Measurements from ENCODE around the gene LYRM9.
"Not testable (repeated sequence)": the region's sequence is repeated elsewhere in the genome, so short reads cannot be mapped to it uniquely, and the experiment has no call there.

Gene LYRM9

DNA sequence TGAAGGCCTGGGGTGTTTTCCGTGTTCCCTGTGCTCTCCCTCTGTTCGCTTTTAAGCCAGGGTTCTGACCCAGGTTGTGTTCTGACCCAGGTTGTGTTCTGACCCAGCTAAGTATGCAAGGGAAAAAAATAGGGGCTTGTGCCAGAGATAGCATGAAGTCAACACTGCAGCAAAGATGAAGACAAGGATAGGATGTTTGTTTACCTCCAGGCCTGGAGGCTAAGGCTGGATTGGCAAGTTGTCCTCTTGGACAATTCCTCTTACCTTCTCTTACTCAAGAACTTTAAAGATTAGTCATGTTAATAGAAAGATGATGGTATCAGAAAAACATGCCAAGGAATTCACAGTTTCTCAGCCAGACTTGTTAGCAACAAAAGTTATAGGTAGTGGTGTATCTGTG, 19.4 kb downstream of the LYRM9 start:
- DNase-seq (ENCODE audit: low spot score): no peak

DNA sequence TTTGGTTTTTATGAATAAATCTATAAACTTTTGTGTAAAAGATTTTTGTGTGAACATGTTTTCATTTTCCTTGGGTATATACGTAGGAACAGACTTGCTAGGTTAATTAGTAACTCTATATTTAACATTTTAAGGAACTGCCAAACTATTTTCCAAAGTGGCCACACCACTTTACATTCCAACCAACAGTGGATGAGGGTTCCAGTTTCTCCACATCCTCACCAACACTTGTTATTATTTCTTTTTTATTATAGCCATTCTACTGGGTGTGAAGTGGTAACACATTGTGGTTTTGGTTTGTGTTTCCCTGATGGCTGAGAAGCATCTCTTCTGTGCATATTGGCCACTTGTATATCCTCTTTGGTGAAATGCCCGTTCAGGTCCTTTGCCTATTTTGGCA, 20.0 kb downstream of the LYRM9 start:
- DNase-seq (ENCODE audit: low spot score): no peak

DNA sequence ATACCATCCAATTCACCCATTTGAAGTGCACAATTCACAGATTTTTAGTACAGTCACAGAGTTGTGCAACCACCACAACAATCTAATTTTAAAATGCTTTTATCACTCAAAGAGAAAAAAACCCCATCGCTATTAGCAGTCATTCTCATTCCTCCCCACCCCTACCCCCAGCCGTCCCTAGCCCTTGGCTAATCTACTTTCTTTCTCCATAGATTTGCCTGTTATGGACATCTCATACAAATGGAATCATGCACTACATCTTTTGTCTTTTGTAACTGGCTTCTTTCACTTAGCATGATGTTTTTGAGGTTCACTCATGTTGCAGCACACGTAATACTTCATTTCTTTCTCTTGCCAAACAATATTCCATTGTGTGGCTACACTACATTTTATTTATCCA, 20.4 kb downstream of the LYRM9 start:
- no peak for DNase-seq (ENCODE audit: low spot score)

DNA sequence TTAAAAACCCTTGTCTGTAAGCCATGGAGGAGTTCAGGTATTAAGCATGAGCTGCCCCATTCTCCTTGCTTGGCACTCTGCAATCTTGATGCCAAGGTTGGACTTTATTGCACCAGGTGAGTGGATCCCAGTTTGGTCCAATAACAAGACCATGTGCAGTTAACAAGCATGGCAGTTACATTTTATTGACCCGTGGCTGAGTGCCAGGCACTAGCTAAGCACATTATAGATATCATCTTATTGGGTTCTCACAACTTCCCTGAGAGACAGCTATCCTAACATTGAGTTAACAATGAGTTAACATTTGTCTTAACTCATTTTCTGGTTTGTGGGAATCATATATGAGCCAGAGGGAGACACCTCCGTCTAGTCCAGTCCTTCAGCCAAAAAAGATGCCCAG, 21.8 kb downstream of the LYRM9 start:
- no peak for DNase-seq (ENCODE audit: low spot score)

DNA sequence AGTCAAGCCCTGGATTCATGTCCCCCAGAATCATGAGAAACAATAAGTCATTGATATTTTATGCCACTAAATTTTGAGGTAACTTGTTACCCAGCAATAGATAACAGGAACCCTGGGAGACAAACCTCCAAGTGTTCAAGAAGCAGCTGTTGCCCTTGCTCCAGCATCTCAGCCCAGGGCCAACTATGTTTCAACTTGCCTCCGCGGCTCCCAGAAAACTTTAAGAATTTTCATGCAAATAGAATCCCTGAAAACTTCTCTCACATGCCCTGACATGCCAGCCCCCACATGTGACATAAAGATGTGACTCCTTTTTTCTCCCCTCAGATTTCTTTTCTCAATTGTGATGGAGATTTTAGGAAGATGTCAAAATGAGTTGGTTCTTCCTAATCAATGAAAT, 22.8 kb downstream of the LYRM9 start:
- no peak for DNase-seq (ENCODE audit: low spot score)

DNA sequence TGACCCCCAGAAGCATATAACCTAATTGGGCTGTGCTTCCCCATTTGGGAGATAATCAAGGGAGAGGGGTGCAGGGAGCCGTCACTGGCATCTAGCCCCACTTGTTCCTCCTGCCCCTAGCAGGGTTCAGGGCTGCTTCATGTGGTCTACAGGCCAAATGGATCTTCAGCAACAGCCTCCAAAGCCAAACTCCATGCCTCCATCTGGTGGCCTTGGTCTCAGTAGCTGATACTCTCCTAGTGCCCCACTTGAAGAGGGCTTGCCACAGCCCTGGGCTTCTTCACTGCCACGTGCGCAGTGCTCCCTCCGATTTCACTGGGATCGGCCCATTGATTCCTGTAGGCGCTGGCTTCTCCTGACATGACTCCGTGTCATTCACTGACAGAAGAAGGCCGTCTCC, 24.6 kb downstream of the LYRM9 start:
- DNase-seq (ENCODE audit: low spot score): no peak

DNA sequence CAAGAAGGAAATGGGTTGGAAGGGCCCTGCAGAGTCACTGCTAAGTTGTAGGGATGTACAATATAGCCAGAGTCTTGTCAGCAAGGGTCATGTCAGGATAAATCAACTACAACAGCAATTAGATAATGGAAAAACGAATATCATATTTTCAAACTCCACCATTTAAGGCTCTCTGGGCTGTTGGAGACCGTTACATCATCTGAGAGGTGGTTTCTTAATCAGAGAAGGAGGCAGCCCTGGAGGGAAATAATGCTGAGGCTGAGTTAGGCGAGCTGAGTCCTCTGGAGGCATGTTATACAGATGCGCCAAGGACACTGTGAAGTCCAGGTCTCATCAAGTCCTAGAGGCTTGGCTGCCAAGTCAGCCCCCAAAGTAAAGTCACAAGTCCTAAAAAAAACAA, 30.3 kb downstream of the LYRM9 start:
- no peak for DNase-seq (ENCODE audit: low spot score)

DNA sequence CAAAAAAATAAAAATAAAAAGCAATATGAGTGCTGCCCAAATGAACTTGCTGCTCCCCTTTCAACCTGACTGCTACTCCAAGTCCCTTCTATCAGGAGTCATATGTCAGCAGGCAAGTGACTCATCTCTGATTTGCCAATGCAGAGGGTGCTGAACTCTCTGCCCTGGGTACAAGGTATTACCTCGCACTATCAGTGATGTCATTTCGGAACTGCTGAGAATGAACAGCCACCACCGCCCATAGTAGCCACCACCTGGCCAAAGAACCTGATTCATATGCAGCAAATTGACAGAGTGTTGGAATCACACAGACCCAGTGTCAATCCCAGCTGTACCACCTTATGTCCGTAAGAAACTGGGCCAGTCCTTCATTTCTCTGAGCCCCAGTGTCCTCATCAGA, 31.2 kb downstream of the LYRM9 start:
- DNase-seq (ENCODE audit: low spot score): no peak

DNA sequence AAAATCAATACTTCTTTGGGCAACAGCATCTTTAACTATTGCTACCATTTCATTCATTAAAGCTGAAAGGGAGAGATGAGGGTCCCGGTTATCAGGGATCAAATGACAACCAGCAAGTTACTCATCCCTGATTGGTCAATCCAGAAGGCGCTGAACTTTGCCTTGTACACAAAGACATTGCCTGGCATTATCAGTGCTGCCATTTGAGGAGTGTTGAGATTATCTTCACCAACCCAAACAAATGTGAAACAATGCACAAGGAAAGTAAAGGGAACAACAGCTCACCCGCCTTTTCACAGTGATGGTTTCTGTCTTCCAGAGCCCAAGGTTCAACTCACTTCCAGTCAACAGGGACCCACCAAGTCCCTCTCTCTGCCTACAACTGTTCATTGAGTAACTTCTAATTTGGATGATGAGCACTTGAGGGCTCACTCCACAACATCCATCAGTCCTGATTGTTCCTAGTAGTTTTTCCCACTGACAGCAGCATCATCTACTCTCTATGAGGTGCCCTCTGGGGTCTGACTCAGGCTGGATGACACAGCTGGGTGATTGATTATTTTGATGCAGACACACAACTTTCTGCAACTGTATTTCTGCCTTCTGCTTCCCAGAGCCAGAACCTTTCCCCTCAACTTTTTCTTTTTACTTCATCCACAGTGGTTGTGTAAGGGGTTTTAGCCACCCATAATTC, 32.0 kb downstream of the LYRM9 start:
- no peak for DNase-seq (ENCODE audit: low spot score)

DNA sequence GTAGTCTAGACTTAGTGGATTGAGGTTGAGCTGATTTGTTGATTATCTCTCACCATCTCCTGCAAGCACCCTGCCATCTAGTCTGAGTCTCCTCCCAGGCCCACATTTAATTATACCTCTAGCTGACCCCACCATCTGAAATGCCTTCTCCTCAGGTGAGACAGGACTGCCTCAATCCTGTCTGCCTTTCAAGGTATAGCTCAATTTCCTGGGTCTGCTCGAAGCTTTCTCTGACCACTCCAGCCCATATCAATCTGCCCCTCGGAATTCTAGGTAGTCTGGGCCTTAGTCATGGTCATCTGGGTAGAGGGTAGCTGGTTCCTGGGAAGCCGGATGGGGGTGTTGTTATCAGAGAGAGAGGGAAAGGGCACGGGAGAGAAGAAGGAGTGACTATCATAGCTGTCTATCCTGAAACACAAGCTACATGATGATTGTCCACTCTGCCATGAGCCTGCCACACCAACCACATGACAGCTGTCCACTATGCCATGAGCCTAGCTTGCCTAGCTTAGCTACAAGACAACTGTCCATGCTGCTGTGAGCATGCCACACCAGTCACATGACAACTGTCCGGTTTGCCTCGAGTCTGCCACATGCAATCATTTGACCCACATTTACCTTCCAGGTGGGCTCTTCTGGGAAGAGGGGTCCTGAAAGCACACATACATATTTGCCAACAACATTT, 34.4 kb downstream of the LYRM9 start:
- no peak for DNase-seq (ENCODE audit: low spot score)

DNA sequence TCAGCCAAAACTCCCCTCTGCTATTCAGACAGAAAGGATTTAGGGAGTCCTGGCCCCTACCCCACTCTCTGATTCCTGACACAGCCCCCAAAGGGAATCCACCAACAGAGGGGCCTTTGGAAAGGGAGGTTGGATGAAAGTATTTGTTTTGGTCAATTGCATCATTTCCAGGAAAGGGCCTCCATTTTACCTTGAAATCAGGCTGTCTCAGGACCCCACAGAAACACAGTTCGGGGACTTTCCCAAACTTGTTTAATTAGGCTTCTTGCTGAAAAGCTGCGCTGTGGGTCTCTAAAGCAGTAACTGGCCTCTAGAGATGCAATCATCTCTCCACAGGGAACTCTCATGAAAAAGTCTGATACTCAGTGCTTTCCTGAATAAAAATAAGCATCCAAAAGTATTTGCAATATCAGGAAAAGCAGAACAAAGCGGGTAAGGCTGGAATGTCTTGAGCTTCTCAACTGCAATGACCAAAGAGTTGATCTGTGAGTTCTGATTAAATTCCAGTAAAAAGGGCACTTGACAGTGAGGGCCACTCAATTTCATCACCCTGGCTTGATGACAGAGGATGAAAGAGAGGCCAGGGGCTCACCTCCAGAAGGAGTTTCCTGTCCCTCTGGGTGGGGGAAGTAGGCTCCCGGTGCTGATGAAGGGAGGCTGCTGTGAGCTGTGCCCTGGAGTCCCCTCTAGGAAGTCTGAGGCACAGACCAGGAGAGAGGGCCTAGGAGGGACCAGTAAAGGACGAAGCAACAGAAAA, 36.3 kb downstream of the LYRM9 start:
- no peak for DNase-seq (ENCODE audit: low spot score)

DNA sequence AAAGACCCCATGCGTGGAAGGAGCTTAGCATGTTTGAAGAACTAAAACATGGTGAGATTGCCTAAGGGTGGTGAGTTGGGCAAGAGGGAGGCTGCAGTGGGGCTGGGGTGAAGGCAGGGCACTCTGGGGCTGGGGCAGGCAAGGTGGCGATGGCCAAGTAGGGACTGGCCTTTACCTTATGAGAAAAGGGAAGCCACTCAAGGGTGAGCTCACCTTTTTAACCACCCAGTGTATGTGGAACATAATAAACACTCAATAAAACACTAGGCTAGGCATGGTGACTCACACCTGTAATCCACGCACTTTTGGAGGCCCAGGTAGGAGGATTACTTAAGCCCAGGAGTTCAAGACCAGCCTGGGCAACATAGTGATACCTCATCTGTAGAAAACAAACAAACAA, 37.7 kb downstream of the LYRM9 start:
- DNase-seq (ENCODE audit: low spot score): no peak

DNA sequence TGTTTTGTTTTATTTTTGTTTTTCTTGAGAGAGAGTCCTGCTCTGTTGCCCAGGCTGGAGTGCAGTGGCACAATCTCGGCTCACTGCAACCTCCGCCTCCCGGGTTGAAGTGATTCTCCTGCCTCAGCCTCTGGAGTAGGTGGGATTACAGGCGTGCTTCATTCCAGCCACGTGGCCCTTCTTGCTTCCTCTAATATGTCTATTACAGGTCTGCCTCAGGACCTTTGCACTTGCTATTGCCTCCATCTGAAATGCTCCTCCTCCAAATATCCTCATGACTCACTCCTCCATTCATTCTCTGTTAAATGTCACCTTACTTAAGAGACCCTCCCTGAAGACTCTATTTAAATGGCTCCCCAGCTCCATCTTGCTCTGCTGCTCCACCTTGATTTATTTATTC, 39.0 kb downstream of the LYRM9 start:
- DNase-seq (ENCODE audit: low spot score): no peak

DNA sequence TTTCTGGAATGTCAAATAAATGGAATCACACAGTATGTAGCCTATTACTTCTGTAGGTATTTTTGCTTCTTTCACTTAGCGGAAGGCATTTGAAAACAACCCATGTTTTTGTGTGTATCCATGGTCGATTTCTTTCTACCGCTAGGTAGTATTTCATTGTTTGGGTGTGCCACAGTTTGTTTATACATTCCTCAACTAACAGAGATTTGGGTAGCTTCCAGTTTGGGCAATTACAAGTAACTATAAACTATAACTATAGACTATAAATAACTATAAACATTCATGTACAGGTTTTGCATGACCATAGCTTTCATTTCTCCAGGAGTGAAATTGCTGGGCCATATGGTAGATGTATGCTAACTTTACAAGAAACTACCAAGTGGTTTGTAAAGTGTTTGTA, 40.1 kb downstream of the LYRM9 start:
- no peak for DNase-seq (ENCODE audit: low spot score)

DNA sequence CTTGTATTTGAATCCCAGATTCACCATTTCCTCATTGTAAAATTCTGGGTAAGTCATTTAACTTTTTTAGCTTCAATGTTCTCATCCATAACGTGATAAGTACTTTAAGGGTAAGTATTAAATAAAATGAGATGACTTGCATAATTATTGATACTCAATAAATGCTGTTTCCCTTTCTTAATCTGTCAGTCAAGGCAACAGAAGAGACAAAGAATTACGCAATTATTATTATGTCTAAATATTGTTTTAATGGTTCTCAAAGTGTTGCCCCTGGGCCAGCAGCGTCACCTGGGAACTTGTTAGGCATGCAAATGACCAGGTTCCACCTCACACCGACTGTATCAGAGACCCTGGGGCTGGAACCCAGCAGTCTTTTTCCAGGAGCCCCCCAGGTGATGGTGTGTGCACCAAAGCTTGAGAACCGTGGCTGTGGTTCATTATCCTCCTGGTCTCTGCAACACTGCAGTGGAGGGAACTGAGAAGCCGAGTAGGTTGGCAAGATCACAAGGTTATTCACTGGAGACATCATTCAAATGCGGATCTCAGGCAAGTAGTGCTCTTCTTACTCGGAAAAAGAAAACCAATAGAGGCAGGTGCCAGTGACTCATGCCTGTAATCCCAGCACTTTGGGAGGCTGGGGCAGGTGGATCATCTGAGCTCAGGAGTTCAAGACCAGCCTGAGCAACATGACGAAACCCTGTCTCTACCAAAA, 43.5 kb downstream of the LYRM9 start:
- no peak for DNase-seq (ENCODE audit: low spot score)

DNA sequence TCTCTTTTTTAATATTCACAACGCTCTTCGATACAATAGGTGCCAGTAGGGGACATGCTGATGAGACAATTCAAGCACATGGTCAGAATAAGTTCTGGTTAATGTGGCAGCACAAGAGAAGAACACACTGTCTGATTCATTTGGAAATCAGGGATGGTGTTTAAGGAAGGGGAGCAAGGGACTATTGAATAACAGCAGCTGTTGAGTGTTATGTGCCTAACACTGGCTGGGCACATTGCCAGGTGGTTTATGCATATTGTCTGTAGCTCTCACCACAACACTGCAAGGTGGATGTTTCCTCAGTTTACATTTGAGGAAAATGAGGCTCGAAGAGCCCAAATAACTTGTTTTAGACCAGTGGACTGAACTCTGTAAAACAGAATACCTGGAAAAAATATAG, 44.2 kb downstream of the LYRM9 start:
- DNase-seq (ENCODE audit: low spot score): no peak

DNA sequence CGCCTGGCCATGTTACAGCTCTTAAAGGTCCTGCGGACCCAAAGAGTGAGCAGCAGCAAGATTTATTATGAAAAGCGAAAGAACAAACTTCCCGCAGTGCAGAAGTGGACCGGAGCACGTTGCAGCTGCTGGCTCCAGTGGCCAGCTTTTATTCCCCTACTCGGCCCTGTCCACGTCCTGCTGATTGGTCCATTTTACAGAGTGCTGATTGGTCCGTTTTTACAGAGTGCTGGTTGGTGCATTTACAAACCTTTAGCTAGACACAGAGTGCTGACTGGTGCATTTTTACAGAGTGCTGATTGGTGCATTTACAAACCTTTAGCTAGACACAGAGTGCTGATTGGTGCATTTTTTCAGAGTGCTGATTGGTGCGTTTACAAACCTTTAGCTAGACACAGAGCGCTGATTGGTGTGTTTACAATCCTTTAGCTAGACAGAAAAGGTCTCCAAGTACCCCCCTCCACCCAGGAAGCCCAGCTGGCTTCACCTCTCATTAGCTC, 46.3 kb downstream of the LYRM9 start:
- not testable (repeated sequence) for DNase-seq (ENCODE audit: low spot score)

DNA sequence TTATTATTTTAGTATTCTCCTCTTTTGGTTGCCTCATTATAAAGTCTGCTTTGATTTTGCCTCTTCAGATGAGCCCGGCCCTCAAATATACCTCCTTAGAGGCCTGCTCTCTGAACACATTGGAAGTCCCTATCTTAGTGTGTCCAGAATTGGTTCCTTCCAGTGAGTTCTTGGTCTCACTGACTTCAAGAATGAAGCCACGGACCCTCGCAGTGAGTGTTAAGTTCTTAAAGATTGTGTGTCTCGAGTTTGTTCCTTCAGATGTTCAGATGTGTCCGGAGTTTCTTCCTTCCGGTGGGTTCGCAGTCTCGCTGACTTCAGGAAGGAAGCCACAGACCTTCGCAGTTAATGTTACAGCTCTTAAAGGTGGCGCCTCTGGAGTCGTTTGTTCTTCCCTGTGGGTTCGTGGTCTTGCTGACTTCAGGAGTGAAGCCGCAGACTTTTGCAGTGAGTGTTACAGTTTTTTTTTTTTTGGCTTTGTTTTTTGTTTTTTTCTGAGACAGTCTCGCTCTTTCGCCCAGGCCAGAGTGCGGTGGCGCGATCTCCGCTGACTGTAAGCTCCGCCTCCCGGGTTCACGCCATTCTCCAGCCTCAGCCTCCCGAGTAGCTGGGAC, 47.0 kb downstream of the LYRM9 start:
- no peak for DNase-seq (ENCODE audit: low spot score)

DNA sequence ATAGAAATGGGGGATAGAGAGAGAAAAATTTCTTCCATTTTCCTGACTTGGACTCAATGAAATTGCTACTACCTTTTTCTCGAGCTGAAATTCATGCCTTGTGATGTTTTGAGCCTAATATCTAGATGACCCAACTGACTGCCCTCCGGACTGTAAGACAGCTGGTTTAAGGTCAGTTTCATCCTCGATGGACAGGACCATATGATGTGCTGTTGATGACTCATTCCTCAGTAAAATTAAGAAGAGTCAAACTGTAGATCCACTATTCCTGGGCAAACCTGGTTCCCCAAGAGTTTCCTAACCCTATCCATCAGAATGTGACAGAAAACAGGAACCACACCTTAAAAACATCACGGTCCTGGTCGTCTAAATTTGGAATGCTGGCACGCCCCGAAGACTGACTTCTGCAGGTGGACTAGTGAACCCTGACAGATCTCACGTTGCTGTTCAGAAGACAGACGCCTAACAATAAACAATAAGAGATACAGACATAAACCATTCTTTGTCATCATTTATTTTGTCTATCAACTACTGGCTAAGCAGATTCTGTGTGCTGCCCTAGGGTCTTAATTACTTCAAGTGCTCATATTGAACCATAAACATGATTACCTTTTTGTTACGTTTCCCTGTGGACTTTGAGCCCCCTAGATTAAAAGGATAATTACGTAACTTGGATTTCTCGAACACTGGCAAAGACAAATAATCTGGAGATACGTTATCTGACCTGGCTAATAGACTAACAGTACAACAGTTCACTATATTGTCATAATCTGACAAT, 47.7 kb downstream of the LYRM9 start:
- no peak for DNase-seq (ENCODE audit: low spot score)

DNA sequence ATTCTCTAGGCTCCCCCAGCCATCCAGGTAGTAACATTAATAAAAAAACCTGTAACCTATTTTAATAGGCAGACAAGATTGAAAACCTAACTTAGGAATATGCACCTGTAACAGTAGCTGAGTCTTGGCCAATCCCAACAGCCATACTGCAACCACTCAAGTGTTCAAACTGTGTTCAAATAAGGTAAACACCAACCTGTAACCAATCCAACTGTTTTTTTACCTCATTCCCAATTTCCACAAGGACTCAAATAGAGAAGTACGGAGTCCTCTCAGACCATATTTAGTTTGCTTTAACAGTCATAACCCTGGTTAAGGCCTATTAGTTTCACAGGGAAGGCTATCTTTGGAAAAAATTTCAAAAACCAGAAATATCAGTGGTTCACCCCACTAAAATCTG, 52.5 kb downstream of the LYRM9 start:
- DNase-seq (ENCODE audit: low spot score): no peak

DNA sequence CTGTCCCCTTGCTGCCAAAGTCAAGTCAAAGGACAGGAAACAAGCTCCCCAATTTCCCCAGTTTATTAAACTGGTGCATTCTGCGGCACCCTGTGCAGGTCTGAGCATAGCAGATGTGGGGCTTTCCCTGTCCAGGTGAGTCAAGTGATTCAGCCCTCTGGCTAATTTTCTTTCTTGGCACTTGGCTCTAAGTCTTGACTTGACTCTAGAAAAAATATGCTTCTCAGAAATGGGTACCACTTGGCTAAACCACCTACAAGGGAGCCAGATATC, 52.8 kb downstream of the LYRM9 start:
- DNase-seq (ENCODE audit: low spot score): not testable (repeated sequence)
